ENCODE measurements around the gene FIGNL2.

FIGNL2 gene

DNA sequence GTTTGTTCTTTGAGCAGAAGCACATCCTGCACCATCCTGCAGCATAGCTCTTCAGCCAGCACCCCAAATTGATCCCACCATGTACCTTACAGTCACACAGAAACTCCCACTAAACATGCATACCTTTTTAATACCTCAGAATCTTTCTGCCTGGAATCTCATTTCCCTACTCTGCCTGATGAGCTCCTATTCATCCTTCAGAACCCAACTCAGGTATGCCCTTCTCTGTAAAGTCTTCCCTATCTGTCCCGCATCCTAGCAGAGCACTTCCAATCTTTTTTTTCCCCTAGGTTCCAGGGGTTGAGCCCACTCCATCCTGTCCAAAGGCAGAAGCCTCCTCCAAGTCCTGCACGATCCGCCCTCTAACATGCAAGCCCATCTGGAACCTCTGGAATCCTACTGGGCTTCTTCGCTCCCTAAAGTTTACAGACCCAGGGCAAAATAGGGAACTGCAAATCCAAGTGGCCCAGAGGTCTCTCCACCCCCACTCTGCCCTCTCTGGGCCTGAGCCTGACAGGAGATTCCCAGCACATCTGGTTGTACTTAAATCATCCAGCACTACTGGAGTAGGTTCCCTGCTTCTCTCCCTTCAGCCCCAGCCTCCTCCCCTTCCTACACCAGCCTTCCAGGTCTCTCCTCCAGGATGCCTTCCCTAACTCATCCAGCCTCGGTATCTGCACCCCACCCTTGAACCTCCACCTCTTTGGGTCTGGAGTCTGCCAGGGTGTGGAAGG is 4.1 kb upstream of the FIGNL2 start:
- no peak for DNase-seq

DNA sequence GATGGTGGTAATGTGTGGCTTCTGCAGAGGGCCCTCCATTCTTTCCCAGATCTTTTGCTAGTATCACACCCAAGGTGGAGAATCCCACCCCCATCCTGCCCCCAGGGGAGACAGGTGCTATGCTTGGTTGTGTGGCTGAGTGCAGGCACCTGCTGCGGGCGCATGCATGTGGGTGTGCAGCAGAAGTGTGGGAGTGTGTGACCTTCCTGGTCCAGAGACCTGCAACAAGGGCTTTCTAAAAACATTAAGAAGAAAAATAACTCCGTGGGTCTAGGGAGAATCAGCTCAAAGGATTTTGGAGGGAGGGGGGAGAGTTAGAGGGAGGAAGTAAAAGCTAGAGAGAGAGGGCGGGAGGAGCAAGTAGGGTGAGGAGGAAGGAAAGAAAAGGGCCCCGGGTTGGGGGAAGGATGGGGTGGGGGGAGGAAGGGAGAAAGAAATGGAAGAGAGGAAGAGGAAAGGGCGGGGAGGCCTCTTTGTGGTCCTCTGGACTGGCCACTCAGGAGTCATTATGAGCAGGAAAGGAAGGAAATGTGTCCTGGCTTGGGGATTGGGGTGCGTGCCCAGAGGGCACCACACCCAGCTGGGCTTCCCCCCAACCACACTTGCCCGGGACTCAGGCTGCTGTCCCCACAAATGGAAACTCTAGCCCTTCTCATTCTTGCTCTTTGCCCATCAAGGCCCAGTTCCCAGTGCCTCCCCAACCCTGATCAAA is 3.1 kb upstream of the FIGNL2 start:
- no peak for DNase-seq

DNA sequence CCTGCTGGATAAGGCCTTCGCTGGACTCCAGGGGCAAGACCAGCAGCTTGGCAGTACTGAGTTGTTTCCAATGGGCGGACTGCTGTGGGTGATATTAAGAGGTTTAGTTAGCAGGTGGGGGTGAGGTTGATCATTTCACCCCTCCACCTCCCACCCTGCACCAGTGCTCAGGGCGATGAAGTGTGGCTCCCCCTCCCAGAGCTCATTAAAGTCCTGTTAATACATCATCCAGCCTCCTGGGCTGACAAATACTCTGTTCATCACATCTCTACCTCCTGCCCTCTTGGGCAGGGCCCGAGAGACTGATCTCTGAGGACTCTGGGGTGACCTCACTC is 2.4 kb upstream of the FIGNL2 start:
- no peak for DNase-seq

DNA sequence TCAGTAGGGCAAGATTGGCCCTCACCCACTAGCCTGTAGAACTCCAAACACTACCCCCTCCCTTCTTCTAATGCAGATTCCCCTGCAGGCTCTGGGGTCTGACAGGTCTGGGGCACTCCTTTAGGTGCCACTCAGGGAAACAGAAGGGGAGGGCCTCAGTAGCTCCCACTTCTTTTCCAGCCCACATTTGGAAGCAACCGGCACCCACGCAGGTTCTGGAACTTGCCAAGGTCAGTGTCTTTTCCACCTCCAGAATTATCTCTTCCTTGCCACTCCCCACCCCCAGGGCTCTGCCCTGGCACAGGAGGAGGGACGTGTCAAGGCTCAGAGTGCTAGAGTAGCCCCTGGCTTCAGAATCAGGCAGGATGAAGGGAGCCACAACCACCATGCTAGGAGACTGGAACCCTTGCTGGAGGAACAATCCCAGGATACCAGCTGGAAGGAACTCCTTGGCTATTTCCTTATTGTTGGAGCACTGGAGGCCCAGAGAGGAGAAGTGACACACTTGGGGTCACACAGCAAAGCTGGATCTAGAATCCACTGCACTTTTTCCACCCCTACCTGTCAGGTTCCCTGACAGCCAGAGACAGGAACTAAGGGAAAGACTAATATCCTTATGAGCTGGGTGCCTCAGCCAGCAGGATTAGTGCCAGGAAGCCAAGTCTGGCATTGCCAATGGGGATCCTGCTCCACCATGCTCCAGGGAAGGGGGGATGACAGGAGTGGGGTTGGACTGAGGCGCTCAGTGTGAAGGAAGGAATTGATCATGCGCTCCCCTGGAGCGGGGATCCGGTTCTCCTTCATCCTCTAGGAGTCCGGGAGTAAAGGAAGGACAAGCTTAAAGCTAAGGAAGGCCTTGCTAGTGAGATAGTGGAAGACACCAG is 1.8 kb upstream of the FIGNL2 start:
- DNase-seq: no peak

DNA sequence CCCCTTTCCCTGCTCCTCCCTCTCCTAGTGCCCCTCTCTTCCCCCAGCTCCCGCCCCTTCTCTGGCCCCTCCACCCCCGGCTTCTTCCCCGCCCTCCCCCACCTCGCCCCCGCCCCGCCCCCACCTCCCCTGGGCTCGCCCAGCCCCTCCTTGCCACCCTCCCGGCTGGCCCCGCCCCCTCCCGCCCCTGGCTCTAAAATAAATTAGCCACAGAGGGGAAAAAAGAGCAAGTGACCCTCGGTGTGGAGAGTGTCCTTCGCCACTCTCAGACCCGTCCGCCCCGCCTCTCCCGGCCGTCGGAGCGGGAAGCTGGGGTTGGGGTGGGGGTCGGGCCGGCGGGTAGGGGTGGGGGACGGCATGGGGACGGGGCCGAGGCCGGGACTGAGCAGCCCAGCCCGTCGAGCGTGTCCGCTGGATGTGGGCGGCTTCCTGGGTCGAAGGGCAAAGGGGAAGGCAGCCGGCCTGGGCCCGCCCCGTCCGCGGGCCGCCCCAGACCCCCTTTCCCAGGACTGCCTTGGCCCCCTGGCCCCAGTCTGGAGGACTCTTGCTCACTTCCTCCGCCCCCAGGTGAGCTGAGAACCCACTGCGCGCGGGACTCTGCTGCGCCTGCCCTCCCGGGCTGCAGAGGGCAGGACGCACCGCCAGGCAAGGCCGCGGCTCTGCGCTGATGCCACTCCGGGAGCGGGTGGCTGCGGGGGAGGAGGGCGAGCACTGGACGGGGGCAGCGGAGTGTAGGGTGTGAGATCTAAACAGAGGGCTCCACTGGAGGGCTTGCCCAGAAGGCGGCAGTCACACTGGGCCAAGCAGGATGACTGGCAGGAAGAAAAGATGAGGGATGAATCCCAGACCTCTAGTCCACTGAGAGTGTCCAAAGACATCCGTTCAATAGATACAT is 570 bp upstream of the FIGNL2 start:
- DNase-seq: no peak

DNA sequence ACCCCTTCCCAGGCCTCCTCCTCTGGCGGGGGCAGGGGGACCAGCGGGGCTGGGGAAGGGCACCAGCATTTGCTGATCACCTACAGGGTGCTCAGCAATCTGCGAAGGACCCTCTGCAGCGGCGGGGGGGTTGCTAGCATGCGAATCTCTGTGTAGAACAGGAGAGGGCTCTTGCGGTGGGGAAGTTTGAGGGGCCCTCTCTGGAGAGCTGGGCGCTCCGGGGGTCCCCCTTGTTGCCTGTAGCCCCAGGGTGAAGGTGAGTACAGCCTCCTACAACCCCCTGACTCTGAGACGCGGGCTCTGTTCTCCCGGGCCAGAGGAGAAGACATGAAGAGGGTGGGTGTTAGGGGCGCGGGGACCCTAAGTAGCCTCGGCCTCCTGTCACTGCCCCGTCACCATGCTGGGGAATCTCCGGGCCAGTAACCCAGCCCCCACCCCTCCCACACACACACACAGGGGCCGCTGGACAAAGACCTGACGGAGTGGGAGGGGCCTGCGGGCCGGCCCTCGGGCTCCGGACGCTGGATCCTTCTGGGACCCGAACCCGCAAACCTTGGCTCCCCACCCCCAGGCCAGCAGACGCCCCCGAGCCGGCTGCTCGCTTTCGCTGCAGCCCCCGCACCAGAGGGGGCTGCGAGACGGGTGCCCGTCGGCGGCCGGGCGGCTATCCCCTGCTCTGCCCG is 734 bp downstream of the FIGNL2 start:
- no peak for DNase-seq

DNA sequence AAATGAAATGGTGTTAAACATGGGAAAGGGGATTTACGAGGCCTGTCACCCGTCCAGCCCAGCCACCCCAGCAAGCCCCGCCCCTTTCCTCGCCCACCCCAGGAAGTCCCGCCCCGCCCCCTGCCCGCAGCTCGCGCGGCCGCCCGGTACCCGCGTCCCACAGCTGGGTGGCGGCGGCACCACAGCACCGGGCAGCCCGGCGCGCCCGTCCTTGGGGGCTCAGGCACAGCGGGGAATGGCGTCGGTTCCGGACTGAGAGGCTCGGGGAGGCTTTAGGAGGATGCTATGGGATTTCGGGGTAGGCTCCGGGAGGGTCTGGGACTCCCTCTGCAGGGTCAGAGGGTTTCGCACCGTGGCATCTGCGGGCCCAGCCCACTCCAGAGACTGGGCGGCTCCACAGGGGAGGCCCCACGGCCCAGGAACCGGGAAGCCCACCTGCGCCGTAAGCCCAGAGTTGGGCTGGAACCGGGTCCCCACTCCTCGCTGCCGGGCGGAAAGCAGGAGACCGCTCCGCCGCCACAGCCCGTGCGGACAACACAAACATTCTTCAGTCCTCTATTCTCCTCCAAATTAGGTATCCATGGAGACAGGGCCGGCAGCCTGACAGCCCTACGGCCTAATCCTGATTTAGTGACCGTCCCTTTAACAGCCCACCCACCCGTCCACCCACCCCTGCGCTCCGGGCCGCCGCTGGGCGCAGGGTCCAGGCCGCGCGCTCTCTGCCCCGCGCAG is 1.4 kb downstream of the FIGNL2 start:
- no peak for DNase-seq

DNA sequence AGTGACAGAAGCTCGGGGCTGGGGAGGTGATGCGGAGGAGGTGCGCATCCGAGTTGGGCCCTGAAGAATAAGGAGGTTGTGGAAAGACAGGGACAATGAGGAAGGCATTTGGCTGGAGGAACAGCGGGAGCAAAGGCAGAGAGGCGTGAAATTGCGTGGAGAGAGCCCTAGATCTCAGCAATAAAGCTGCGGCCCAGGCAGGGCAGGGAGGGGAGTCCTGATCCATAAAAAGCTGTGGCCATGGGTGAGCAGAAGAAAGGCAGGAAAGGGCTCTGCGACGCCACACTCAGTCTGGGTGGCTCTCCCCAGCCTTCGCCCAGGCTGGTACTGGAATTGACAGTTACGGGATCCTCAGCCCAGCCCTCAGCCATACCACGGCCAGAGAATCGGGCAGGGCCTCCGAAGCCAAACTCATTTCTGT is 2.2 kb downstream of the FIGNL2 start:
- no peak for DNase-seq

DNA sequence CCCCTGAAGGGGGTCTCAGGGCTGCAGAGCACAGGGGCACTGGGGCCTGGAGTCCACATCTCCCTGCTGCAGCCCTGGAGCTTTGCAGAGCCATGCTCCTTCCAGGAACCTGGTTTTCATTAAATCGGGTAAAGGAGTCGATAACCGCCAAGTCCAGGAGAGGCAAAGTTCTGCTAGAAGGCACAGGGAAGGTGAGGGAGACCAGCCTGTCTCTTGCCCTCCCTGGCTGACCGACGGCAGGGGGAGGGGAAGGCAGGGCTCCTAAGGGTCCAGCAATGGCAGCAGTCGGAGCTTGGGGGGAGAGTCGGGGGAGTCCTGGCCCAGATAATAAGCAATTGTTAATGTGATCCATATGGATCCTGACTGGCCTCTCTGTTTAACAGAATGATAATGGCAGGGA is 3.0 kb downstream of the FIGNL2 start:
- DNase-seq: no peak

DNA sequence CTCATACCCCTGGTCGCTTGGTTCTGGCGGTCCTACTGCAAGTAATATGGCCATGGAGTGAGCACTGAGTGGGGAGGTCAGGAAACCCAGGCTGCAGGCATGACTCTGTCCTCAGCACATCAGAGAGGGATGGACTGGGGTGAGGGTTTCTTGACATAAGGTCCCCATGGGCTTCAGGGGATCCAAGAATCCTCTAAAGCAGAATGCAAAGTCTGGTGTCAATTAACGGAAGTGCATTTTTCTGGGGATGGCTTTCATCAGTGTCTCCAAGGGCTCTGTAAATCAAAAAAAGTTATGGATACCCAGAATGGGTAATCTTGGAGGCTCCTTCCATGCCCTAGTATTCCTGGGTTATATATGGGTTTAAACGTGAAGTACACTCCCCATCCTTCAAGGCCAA is 3.7 kb downstream of the FIGNL2 start:
- no peak for DNase-seq

DNA sequence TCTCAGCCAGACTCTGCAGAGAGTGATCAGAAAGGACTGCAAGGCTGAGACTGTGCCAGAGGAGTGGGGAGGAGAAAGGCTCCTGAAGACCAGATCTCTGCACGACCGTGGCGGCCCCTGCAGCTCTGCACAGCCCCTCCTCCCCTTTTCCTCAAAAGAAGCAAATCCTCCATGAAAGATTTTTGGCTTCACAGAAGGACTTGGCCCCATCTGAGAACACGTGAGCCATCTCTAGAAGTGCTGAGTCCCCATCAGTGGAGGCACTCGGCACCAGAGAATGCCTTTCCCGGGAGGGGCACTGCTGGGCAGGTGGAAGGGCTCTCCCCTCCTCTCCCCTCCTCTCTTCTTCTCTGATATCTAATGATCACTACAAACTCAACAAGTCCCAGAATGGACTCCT is 6.8 kb downstream of the FIGNL2 start:
- no peak for DNase-seq

DNA sequence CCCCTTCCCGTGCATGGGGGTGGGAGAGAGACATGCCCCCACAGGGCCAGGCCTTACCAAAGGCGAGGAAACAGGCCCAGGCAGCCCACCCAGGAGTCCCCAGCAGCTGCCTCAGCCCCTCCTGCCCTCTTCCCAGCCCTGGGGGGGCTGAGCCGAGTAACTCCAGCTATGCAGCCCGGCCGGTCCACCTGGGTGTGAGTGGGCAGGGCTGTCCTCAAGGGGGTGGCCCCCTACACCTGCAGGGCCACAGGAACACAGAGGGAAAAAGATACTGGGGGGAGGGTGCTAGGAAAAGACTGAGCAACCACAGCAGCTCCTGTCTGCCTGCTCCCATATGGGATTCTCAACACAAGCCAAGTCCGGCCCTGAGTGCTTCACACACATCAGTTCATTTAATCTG is 7.6 kb downstream of the FIGNL2 start:
- DNase-seq: no peak

DNA sequence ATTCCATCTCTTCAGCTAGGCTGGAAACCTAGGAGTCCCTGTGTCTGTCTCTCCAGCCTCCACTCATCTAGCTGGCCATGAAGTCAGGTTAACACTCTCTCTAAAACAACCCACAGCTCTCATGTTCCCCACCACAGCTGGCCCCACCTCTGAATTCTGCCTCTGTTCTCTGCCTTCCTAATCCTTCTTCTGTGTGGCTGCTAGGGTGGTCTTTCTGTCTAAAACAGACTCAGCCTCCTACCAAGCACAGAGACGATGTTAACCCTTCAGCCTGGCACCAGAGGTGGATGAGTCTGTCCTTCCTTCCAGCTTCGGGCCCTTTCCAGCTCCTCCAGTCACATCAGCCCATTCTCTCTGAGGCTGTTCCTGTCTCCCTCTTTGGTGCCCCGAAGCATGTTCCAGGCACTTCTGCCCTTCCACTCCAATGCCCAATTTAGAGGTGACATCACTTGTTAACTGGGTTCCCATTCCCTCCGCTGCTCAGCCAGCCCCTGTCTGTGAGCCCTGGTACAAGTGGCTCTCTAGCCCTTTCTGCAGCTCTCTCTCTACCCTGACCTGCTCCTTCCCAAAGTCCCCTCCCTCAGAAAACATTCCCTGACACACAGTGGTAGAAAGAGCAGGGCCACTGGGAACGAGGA is 9.1 kb downstream of the FIGNL2 start:
- no peak for DNase-seq

DNA sequence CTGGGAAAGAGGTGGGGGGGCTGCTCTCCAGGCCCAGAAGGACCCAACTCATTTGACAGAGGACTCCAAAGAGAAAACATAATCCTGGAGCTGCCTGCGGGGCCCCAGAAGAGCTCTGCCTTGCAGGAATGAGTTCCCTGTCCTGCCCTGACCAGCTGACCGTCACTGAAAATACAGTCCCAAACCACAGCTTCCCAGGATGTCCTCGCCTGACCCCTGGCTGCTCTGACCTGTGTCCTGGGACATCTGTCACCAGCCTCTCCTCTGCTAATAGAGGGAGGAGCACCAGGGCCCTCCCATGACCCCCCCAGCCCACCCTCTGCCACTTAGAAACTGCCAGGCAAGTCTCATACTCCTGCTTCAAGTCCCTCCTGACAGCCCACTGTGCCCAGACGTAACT is 9.8 kb downstream of the FIGNL2 start:
- no peak for DNase-seq

DNA sequence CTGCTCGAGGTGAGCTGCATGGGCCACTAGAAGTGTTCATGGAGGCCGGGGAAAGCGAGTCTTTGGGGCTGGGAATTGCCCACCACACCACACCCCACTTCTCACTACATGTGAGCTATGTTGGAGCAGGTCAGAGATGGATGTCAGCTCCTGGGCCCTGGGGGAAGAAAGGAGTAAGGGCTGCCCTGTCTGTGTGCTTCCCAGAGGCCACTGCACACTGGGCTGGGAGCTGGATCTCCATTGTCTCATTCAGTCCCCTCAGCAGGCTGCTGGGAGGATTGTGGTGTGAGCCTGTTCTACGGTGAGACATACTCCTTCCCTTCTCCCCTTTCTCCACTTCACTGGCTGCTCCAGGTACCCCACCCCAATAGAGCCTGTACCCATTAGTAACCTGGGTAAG is 10.5 kb downstream of the FIGNL2 start:
- no peak for DNase-seq

DNA sequence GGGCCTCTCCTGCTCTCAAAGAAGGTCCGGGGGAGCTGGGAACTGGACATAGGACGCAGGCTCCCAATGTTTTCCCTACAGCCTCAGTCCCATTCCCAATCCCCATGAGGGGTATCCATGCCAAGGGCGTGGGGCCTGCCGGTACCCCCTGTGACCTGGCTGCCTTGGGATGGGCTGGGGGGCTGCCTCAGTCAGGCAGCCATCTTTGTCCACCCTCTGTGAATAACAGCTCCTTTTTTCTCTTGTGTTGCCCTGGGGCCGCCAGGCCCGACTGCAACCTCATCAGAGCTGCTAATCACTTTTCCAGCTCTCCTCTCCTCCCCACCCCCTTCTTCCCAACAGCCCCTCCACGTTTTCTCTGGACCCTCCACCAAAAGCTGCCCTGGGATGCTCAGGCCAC is 11.2 kb downstream of the FIGNL2 start:
- DNase-seq: no peak

DNA sequence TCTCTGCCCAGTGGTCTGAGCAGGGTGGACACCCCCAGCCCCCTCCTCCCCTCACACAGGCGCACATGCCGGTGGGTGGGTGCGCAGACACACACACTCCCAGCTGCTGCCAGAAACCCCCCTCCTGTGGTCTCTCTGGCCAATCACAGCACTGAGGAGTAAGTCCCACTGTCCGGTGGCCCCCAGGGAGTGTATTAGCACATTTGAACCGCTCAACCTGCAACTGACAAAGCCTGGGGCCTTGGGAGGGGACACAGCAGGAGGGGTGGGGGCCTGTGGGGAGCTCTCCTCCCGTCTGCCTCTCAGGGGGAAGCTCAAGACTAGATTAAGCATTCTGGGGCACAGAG is 11.7 kb downstream of the FIGNL2 start:
- no peak for DNase-seq

DNA sequence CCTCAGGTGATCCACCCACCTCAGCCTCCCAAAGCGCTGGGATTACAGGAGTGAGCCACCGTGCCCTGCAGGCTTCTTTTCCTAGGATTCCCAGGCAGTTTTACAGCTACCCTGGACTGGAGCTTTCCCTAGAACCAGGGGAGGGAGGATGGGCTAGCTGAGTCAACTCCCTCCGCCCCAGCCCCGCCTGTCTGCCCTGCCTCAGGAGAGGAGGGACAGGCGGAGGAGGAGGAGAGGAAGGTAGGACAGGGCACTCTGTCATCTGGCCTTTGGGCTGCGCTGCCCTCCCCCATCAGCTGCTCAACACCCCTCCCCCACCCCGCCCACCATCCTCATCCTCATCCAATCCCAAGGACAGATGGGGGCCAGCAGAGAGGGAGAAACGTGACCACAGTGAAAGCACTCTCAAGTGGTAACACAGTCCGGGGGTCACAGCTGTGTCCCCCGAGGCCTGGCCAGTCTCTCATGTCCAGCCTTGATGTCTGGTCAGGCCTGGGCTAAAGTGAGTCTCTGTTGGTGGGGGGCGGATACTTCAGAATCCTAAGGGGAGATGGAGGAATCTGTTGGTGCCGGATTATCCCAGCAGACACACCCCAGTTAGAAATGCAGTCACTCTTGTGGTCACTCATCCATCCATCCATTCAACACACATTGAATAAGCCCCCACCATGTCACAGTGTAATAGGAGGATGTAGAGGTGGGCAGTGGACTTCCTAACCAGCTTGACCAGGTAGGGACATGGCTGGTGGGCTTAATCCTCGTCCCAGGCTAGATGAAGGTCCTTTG is 12.3 kb downstream of the FIGNL2 start:
- DNase-seq: no peak

DNA sequence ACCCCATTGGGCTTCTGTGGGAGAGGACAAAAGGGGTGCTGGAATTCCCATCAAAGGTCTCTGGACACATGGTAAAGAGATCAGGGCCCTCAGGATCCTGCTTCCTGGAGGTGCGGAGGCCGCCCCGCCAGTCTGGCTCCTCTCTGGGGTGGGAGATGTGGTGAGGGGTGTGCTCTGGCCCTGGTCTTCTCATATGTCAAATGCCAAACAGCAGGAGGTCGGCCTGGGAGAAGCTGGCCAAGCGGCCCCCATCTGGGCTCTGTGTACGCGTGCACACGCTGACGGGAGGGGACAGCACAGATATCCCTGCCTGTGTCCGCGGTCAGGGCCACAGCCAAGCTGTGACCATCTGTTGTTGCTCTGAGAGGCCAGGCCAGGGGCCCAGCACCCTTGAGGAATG is 14.1 kb downstream of the FIGNL2 start:
- no peak for DNase-seq

All from NCI-H446 treated with DMSO at 0.1 percent for 48 hours (cell line).